HG02840 (cell line): ENCODE measurements around the gene STPG3.
A peak's percentile ranks its signal among the peaks of the same experiment; 100 is the strongest.
"Not testable (repeated sequence)": the region's sequence is repeated elsewhere in the genome, so short reads cannot be mapped to it uniquely, and the experiment has no call there.

Experiments
- ATAC-seq: cut with Tn5 transposase; IDR thresholded peaks from one replicate; pipeline ENCODE4 v1.9.1; 2021; ENCODE audit warnings: mild to moderate bottlenecking, moderate library complexity, moderate number of reproducible peaks; ENCODE audit not compliant: unreplicated experiment, low FRiP score

Gene STPG3

DNA sequence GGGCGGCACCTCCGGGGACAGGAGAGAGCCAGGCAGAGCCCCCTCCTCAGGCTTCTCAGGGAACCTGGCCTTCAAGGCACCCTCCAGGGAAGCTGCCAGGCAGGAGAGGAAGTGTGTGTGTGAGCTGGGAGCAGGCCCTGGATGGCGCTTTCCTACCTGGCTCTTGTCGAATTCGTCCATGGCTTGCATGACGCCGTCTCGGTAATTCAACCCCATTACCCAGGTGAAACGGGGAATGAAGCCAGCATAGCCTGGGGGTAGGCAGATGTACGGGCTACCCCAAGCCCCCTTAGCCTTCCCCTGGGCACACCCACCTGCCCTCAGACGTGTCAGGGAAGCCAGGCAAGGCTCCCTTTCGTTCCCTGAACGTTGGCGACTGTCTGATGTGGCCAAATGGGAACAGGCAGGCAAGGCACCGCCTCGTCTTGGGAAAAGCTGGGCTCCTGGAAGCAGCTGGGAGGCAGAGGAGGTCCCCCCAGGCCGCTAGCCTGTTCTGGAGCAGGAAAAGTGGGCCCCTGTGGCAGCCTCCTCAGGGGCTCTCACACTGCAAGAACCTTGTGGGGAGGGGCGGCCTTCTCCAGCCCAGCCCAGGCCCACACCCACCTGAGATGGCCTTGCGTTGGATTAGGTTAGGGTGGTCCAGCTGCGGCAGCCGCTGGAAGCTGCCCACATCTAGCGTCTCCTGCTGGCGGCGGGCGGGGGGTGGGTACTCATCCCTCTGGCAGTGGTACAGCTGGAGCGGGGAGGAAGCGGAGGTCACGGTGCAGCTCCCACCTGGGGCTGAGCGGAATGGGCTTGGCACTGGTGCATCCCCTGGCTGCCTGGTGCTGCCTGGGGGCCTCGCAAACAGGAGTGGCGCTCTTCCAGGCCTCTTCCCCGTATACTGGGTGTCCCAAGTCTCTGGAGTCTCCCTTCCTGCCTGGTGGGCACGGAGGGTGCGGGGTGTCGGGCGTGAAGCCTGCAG lies 6.3 kb upstream of the STPG3 start:
- no peak for ATAC-seq

- ATAC-seq = no peak
Observed at GRCh38 chr9:137245450-137246421, 5.3 kb upstream of the STPG3 start.

DNA sequence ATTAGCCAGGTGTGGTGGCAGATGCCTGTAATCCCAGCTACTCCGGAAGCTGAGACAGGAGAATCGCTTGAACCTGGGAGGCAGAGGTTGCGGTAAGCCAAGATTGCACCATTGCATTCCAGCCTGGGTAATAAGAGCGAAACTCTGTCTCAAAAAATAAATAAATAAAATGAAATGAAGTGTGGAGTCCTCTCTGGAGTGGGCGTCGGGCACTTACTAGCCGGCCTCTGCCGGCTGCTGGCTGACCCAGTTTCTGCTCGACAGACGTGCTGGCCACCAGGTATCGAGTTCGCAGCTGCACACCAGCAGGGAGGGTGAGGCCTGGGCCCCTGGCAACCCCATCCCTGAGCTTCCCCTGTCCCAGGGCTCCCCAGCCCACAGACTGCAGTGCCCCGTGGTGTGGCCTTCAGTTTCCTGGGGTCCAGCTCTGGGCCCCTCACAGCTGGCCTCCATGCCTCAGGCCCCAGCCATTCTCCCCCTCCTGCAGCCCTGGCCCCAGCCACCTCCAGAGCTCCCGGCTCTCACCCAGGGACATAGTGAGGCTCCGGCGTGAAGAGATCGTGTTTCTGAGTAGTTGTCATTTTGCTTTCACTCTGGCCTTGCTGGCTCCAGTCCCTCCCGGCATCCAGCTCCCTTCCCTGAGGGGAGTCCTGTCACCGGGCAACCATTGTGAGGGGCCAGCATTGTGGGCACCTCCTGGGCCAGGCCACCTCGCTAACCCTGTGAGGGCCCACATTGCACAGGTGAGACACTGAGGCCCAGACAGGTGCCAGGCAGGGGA lies 3.8 kb upstream of the STPG3 start:
- ATAC-seq = no peak

GRCh38 chr9:137247916-137248175 lies 3.2 kb upstream of the STPG3 start:
- no peak for ATAC-seq

GRCh38 chr9:137250329-137251193 lies 525 bp upstream of the STPG3 start:
- no peak for ATAC-seq

DNA sequence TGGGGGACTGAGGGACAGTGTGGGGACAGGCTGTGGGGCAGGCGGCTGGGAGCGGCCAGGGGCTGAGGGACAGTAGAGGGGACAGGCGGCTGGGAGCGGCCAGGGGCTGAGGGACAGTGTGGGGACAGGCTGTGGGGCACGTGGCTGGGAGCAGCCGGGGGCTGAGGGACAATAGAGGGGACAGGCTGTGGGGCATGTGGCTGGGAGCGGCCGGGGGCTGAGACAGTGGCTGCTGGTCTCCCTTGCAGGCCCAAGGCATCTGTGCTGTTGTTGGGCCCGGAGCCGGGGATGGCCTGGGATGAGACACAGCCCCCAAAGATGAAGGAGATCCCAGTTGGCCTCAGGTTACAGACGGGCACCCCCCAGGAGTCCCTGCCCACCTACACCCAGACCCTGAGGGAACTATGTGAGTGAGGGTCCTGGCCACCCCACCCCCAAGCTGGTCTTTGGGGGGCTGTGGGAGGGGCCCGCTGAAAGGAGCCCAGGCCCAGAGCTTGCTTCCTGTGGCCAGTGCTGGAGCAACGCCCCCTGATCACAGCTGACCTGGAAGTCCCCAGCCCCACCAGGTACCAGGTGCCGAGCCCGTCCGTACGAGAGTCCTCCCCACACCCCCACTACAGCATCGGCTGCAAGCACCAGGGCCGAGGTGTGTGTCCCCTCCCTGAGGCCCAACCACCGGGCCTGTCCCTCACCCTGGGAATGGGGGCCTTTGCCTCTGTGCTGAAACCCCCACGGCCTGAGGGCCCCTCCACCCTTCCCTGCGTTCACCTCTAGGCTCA lies 593 bp downstream of the STPG3 start:
- no peak for ATAC-seq

GRCh38 chr9:137252555-137253506 lies 1.7 kb downstream of the STPG3 start:
- no peak for ATAC-seq

DNA sequence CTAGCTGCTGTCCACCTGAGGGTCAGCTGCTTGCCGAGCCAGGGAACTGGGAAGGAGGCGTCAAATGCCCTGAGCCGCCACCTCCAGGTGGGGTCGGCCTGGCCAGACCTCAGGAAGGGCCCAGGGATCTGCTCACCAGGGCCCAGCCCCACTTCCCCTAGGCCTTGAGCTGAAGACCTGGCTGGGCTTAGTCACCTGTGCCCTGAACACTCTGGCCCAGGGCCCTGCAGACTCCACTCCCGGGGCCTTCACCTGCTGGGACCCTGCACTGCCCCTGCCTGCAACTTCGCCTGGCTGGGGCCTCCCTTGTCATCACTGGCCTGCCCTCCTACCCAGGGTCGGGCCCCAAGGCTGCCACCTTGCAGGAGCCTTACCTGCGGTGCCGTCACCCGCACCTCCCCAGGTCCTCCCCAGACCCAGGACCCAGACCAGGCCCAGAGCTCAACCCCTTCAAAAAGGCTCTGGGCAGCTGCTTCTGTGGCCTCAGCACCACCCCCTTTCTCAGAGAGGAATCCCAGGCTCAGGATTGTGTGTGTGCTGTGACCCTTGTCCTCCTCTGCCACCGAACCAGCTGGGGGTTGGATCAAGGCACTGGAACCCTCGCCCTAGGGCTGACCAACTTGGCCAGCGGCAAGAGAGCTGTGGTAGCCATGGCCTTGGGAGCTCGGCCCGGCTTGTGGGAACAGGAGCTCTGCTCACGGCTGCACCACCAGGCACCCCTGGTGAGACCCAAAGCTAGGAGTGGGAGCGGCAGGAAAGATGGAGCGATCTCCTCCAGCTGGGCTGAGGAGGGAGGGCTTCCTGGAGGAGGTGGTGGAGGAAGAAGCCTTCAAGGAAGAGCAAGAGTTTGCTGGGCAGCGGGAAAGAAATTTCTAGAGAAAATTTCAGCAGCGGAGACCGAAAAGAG lies 2.9 kb downstream of the STPG3 start:
- no peak for ATAC-seq

DNA sequence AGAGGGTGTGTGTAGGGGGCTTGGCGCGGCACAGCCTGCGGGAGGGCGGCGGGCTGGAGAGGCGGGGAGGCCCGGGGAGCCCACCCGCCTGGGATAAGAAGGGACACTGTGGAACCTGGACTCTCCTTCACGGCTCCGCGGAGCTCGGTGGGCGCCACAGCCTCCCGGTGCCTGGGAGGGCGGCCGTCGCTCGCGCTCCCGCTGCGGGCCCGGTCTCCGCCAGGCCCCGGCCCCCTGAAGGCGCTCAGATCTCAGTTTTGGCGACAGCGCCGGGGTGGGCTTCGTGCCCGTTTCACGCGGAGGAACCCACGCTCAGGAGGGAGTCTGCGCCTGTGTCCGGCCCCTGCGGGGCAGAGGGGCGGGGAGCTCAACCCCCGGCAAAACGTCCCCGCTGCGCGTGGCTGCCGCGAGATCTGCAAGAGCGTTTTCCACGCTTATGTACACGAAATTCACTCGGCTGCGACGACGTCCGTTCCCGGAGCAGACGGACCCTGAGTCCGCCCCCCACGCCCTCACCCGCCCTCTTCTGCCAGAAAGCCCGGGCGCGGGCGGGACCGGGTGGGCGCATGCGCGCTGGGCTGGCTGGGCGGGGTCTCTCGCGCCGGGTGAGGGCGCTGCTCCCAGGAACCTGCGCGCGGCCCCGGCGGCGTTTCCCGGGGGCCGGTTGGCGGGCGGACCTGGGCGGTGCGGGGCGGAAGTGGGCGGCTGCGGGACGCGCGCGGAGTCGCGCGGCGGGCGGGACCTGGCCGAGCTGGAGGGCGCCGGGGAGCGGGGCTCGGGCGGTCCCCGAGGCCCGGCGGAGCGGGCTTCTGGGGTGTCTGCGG lies 3.8 kb downstream of the STPG3 start, which contains the start of gene NELFB:
Gene NELFB, plus strand, starts transcription at position 704 of the 824 bp plus-strand sequence.
- ATAC-seq = peak; percentile 81

GRCh38 chr9:137255448-137256114 lies 4.5 kb downstream of the STPG3 start:
- peak; percentile 35 for ATAC-seq

GRCh38 chr9:137256362-137256761 lies 5.3 kb downstream of the STPG3 start:
- no peak for ATAC-seq

- ATAC-seq = no peak
Observed at GRCh38 chr9:137256856-137257255, 5.8 kb downstream of the STPG3 start.

DNA sequence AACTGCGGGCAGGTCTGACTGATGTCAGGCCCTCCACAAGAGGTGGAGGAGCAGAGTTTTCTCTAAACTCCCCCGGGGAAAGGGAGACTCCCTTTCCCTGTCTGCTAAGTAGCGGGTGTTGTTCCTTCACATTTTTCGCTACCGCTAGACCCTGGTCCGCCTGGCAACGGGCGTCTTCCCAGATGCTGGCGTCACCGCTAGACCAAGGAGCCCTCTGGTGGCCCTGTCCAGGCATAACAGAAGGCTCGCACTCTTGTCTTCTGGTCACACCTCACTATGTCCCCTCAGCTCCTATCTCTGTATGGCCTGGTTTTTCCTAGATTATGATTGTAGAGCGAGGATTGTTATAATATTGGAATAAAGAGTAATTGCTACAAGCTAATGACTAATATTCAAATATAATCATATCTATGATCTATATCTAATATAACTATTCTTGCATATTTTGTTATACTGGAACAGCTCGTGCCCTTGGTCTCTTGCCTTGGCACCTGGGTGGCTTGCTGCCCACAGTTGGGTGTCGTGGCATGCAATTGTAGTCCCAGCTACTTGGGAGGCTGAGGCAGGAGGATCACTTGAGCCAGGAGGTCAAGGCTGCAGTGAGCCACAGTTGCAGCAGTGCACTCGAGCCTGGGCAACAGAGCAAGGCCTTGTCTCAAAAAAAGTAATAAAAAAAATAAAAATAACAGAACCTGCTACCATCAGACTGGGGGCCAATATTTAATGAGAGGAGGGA lies 11.3 kb downstream of the STPG3 start:
- not testable (repeated sequence) for ATAC-seq

DNA sequence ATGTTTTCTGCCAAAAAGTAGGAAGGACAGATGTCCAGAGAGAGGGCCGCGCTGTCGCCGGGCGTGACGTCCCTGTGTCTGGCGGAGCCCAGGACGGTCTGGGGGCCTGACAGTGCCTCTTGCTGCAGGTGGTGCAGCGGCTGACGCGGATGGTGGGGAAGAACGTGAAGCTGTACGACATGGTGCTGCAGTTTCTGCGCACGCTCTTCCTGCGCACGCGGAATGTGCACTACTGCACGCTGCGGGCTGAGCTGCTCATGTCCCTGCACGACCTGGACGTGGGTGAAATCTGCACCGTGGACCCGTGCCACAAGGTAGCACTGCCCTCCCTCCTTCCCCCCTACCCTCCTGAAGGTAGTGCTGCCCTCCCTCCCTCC lies 11.8 kb downstream of the STPG3 start:
- ATAC-seq = no peak

DNA sequence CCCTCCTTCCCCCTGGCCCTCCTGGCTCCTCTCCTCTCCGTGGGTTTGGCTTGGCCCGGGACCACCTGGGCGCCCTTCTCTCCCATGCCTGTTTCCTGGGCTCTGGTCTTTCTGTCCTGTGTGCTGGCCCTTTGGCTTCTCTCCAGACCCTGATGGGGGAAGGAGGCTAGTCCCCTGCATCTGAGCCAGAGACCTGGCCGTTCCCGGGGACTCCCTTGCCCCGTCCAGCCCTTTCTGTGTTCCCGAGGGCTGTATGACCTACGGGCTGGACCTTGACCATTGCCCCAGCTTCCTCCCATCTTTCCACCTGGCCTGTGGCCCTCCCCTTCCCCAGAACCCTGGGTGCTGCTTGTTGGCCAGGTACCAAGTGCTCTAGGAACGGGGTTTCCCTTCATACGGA lies 12.4 kb downstream of the STPG3 start:
- no peak for ATAC-seq
